ENCODE data around the gene POLR2F.

The POLR2F gene

GRCh38 chr22:37982938-37983859, 29.7 kb downstream of the POLR2F start:
- DNase-seq = no peak

GRCh38 chr22:37983860-37984791, 30.6 kb downstream of the POLR2F start, which contains the start of gene SOX10:
Gene SOX10, minus strand, starts transcription at chr22:37984555. Its CDS starts 771 bp downstream, at chr22:37983784.
- no peak for DNase-seq

DNA sequence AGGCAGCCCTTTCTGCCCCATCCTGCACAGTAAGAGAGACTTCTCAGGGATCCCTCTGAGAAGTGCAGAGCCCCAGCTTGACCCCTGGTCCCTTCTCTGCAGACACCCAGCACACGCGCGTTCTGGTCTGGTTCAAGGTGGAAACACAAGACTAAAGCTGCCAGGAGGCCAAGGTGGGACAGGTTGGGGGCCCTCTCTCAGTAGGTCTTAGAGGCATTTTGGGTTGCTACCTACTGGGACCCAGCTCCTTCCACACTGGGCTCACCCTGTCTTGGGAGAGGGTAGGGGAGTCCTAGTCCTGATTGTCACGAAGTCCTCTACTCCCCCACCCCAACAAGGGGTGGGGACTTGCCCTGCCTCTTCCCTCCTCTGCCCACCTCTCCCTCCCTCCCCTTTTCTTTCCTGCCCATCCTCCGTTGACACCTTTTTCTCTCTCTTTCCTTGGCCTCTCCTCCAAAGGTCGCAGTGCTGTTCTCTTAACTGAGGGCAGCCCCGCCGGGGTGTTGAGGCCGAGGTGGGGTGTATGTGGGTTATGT, 31.6 kb downstream of the POLR2F start:
- no peak for DNase-seq

GRCh38 chr22:37985751-37986281, 32.3 kb downstream of the POLR2F start:
- DNase-seq = no peak

GRCh38 chr22:37986371-37986770, 32.9 kb downstream of the POLR2F start:
- no peak for DNase-seq

DNA sequence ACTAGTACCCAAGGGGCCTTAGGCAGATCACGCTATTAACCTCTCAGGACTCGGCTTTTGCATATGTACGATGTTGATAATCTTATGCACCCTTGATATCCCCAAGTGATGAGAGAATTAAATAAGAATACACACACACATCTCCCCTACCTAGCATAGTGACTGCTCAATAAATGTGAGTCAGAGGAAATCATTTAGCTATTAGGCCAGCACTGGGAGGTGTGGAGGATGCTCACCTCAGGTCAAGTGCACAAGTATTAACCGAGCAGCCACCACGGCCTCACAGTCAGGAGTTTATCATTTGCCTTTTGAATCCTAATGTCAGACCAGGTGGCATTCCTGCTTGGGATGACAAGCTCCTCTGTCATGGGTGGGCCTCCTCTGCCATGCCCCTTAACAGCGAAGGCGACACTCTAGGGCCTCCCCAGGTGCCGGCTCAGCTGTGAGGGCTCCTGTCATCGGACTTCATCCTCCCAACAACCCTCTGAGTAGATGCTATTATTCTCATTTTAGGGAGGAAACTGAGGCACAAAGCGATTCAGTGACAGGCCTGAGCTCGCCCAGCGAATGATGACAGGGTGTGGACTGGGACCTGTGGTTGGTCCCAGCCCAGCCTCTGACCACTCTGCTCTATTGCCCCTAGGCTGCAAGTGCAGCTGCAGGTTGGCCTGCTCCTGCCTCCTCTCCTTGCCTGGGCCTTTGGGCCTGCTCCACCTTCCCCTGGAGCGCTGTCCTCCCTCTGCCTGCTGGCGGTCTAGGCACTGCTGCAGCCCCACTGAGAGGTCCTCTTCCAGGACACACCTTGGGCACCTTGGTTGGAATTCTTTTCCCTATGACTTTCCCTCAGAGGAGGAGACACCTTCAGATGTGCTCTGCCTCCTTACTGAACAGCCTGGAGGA, 35.9 kb downstream of the POLR2F start:
- DNase-seq = no peak

DNA sequence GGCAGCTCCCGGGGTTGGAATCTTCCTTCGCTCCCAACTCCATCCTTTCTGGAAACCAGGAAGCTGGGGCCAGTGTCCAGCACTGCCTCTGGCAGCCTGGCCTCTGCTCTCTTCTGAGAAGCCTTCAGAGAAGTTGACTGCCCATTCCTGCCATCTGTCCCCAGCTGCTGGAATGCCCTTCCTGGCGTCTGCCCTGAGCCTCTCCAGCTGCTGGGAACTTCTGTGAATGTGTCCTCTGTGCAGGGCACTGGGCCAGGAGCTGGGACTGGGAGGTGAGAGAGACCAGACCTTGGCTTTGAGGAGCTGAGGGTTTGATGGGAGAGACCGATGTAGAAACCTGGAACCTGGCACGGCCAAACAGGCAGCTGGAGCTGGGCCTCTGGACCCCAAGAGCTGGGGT, 36.8 kb downstream of the POLR2F start:
- no peak for DNase-seq

DNA sequence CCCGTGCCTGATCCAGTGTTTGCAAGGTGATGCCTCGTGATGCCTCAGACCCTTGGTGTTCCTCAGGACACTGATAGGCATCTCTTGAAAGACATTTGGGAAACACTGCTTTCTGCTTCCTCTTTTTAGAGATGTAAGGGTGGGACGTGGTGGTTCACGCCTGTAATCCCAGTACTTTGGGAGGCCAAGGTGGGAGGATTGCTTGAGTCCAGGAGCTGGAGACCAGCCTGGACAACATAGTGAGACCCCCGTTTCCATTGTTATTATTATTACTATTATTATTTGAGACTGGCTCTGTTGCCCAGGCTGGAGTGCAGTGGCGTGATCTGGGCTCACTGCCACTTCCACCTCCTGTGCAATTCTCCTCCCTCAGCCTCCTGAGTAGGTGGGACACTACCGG, 37.4 kb downstream of the POLR2F start:
- no peak for DNase-seq

DNA sequence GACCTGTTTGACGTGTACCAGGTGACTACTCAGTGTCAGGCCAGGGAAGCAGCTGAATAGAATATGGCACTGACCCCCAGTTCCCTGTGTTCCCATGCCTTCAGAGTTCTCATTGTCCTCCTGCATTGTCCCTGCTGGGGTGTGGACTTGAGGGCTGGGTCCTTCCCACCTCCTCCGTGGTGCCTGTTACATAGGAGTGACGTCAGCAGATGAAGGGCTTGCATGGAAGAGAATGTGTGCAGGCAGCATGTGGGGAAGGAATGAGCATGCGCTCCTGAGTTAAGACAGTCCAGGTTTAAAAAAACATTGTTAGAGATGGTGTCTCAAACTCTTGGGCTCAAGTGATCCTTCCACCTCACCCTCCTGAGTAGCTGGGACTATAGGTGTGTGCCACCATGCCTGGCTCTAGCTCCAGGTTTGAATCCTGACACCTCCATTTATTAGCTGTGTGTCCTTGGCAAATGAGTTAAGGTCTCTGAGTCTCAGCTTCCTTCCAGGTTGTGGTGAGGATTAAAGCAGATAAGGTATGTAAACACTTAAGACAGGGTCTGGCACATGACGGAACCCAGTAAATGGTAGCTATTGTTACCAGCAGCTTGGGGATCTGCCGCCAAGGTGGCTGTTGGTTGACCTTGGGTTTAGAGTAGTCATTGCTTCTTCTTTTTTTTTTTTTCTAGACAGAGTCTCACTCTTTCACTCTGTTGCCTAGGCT, 38.4 kb downstream of the POLR2F start:
- no peak for DNase-seq

DNA sequence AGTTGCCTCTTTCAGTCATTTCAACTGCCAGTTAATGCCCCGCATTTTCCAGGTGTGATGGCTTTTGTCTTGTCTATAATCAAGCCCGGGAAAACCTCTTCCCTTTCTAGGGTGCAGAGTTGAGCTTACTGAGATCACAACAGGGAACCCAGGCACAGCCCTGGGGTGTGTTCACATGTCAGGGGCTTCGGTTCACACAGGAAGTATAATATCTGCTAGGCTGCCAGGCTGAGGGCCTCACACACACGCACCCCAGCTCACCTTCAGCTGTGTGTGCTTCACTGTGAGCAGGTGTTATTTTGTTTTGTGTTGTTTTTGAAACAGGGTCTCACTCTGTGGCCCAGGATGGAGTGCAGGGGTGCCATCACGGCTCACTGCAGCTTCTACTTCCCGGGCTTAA, 40.5 kb downstream of the POLR2F start:
- DNase-seq = no peak

DNA sequence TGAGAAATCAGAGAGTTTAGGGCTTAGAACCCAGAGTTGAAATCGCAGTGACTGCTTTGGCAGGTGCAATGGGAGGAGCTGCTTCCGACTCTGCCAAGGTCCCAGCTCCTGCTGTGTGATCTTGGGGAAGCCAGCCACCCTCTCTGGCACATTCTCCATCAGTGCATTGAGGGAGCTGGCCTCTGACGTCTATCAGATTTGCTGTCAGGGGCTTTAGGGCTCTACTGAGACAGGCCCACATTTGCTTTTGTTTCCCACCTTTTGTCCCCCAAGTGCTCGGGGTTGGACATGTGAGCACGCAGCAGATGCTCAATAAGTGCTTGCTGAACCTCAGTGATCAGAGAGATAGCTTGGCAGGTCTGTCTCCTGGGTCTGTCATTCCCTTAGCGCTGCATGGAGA, 41.5 kb downstream of the POLR2F start:
- no peak for DNase-seq

DNA sequence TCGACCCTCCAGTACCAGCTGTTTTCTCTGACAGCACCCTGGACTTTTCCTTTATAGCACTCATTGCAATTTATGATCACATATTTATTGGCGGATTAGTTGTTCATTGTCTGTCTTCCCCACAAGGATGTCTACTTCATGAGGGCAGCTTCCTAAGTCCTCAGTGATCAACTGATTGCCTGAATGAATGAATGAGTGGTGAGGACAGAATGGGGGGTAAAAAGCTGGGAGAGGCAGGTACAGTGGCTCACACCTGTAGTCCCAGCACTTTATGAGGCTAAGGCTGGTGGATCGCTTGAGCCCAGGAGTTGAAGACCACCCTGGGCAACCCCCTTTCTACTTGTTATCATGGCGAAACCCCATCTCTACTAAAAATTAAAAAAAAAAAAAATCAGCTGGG, 42.0 kb downstream of the POLR2F start:
- no peak for DNase-seq

- DNase-seq = no peak
Observed at GRCh38 chr22:37996079-37996478, 42.6 kb downstream of the POLR2F start.

DNA sequence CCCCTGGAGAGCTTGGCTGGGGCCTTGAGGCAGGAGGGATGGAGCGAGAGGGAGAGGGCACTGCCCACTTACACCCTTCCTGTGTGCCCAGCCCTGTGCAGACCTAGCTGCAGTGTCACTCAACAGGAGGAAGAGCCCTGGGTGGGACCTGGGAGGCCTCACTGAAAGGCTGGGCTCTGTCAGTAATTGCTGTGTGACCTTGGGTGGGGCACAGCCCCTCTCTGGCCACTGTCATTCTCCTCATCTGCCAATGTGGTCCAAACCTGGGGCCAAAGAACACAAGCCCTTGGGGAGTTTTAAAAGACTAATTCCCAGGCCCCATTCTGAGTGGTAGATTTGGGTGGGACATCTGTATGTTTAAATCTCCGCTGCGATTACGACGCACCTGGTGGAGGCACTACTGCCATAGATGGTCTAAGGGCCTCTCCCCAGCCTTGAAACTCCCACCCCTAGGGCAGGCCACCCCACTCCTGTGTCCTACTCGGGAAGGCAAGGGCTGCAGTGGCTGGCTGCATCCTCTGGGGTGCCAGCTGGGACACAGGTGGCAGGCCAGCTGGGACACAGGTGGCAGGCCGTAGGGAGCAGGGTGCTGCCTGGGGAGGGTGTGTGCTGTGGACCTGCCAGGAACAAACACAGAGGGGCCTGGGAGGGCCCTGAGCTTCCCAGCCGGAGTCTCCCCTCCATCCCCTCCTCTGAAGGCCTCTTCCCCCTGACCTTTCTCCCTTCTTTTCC, 43.2 kb downstream of the POLR2F start:
- DNase-seq = no peak

- no peak for DNase-seq
Observed at GRCh38 chr22:37998543-37998942, 45.0 kb downstream of the POLR2F start.

DNA sequence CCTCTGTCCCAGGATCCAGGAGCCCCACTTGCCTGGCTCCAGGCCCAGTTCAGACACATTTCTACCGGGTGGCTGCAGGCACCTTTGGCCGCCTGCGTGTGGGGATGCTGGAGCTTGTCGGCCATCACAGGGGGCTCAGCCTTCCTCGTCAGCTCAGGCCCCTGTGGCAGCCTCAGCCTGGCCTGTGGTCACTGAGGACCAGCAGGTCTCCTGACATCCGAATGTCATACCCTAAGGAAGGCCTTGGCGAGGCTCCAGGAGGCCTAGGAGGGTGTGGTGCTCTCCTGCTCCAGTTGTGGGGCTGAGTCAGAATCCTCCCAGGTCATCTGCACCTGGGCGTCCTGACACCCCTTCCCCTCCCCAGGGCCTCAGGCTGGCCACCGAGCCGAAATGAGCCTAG, 45.7 kb downstream of the POLR2F start:
- no peak for DNase-seq

DNA sequence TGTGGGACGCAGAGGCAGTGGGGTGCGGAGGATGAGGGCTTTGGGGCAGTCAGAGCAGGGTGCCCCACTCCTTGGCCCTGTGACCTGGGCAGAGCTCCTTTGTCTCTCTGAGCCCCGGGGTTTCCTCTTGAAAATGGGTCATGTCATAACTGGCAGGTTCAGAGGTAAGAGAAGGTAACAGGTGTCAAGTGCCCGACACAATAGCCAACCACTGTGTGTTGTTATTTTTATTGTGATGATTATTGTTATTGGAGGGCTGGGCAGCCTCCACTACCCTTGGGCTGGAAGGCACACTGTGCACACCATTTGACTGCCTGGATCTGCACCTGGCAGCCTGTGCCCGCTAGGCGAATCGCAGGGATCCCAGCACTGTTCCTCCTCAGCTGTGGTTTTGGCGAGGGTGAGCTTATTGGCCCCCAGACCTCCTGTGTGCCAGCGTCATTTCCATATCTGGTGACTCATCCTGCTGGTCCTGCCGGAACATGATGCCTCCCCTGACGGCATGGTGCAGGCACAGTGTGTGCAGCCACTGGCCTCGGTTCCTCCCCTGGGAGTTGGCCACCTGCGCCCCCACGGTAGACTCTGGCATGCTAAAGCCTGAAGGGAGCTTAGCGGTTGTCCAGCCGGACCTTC, 46.3 kb downstream of the POLR2F start:
- DNase-seq = no peak

GRCh38 chr22:38005943-38006342, 52.4 kb downstream of the POLR2F start:
- DNase-seq = no peak

DNA sequence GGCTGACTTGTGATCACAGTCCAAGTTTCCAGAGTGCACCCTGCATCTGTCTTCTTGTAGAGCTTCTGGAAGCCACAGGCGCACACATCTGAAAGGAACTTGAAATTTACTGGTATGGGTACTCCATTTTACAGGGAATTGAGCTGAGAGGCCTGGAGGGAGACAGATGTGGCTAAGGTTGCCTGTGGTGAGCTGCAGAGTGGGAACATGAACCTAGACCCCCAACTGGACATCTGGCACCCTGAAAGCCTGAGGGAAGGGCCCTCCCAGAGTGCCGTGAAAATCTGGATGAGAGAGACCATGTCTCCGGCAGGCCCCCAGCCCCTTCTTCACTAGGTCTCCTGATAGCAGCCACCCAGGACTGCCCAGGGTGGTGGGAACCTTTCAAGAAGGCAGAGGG, 53.4 kb downstream of the POLR2F start:
- DNase-seq = no peak

- DNase-seq = no peak
Observed at GRCh38 chr22:38007330-38007902, 53.9 kb downstream of the POLR2F start.
